ENCODE measurements around the gene AATK.

The AATK gene

GRCh38 chr17:81126281-81127132 is 39.5 kb downstream of the AATK start:
- TF ChIP-seq, protein P1, sequence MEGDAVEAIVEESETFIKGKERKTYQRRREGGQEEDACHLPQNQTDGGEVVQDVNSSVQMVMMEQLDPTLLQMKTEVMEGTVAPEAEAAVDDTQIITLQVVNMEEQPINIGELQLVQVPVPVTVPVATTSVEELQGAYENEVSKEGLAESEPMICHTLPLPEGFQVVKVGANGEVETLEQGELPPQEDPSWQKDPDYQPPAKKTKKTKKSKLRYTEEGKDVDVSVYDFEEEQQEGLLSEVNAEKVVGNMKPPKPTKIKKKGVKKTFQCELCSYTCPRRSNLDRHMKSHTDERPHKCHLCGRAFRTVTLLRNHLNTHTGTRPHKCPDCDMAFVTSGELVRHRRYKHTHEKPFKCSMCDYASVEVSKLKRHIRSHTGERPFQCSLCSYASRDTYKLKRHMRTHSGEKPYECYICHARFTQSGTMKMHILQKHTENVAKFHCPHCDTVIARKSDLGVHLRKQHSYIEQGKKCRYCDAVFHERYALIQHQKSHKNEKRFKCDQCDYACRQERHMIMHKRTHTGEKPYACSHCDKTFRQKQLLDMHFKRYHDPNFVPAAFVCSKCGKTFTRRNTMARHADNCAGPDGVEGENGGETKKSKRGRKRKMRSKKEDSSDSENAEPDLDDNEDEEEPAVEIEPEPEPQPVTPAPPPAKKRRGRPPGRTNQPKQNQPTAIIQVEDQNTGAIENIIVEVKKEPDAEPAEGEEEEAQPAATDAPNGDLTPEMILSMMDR (IDR thresholded peaks at IDR 0.05; ENCODE audit: insufficient read depth, low read depth, low read length, missing control alignments): no peak
- no peak overlapping the region for H3K4me3 ChIP-seq (ENCODE audit: low read depth, low read length)
- DNase-seq (ENCODE audit: low read depth): no peak

DNA sequence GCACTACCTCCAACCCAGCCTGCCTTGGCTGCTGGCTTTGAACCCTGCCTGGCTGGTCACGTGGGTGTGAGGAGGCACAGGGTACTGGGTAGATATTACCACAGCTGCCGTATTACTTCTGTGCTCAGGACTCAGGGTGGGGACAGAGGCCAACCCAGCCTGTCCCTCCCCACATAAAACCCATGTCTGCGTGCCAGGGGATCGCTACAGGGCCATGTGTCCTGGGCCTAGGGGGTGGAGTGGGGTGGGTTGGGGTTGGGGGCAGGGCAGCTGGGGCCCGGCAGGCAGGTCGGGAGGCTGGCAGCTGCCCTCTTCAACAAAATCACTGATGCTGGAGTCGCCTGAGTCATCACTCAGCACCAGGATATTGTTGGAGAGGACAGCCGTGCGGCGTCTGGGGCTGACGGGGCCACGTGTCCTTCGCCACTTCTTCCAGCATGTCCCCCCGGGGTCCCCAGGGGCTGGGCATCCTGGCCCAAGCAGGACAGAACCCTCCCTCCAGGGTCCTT is 40.4 kb downstream of the AATK start:
- no peak for DNase-seq (ENCODE audit: low read depth)
- TF ChIP-seq, protein P1 (IDR thresholded peaks at IDR 0.05; ENCODE audit: insufficient read depth, low read depth, low read length, missing control alignments): no peak
- no peak overlapping the region for H3K4me3 ChIP-seq (ENCODE audit: low read depth, low read length)

GRCh38 chr17:81124377-81124776 is 41.6 kb downstream of the AATK start:
- TF ChIP-seq, protein P1 (IDR thresholded peaks at IDR 0.05; ENCODE audit: insufficient read depth, low read depth, low read length, missing control alignments): no peak
- DNase-seq (ENCODE audit: low read depth): no peak

DNA sequence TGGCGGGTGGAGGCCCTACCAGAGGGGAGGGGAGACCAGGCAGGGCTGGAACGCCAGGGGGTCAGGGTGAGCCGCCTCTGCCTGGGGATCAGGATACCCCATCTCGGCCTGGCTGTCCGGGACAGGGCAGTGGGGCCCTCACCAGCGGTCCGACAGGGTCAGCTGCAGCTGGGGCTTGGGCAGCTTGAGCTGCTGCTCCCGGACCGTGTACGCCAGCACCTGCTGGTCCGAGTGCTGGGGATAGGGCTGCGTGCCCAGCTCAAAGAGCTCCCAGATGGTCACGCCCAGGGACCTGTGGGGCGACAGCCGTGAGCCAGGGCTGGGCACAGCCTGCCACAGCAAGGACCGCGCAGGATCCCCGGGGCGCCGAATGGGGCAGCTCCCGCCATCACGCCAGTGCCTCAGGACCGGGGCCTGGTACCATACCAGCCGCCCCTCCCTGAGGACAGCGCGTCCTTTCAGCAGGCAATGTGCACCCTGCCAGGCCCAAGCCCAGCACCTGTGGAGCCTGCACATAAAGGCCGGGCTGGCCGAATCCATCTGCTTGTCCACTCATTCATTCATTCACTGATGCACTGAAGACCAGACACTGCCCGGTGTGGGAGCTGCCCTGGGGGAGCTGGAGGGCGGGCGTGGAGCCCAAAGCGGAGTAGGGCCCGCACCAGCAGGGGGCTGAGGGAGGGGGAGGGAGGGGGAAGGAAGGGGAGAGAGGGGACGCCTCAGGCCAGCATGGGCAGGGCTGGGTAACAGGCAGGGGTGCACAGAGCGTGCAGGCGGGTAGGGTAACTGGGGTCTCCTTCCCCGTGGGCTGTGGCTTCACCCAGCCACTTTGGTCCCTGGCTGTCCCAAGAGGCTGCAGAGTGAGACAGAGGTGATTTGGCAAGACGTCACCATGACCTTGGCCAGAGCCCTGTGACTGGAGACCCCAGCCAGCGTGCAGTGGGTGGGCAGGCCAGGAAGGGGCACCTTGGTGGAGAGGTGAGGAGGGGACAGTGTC is 42.7 kb downstream of the AATK start:
- no peak for DNase-seq (ENCODE audit: low read depth)
- H3K4me3 ChIP-seq (ENCODE audit: low read depth, low read length): no peak overlapping the region

More at GRCh38 chr17:81124377-81124776, 41.6 kb downstream of the AATK start:
- no peak overlapping the region for H3K4me3 ChIP-seq (ENCODE audit: low read depth, low read length)

GRCh38 chr17:81121841-81122733 is 43.9 kb downstream of the AATK start:
- no peak overlapping the region for H3K4me3 ChIP-seq (ENCODE audit: low read depth, low read length)
- TF ChIP-seq, protein P1 (IDR thresholded peaks at IDR 0.05; ENCODE audit: insufficient read depth, low read depth, low read length, missing control alignments): no peak
- DNase-seq (ENCODE audit: low read depth): no peak

More for the DNA sequence above, 42.7 kb downstream of the AATK start:
- TF ChIP-seq, protein P1 (IDR thresholded peaks at IDR 0.05; ENCODE audit: insufficient read depth, low read depth, low read length, missing control alignments): no peak
